GM19351 (cell line): ENCODE measurements around the gene ZNF777.

Source experiments
- ATAC-seq: cut with Tn5 transposase; IDR thresholded peaks from one replicate; pipeline ENCODE4 v1.9.1; 2021; ENCODE audit warnings: mild to moderate bottlenecking, moderate library complexity; ENCODE audit not compliant: unreplicated experiment

The ZNF777 gene

GRCh38 chr7:149477494-149478443 is 16.9 kb upstream of the ZNF777 start:
- ATAC-seq = no peak

GRCh38 chr7:149476791-149477190 is 15.9 kb upstream of the ZNF777 start:
- ATAC-seq = no peak

GRCh38 chr7:149475121-149476045 is 14.5 kb upstream of the ZNF777 start:
- ATAC-seq = no peak

- no peak for ATAC-seq
Measured at GRCh38 chr7:149474309-149475120, 13.7 kb upstream of the ZNF777 start.

- ATAC-seq = no peak
Measured at GRCh38 chr7:149473251-149473650, 12.4 kb upstream of the ZNF777 start.

- ATAC-seq = no peak
Measured at GRCh38 chr7:149471289-149471953, 10.6 kb upstream of the ZNF777 start.

GRCh38 chr7:149469806-149470205 is 8.9 kb upstream of the ZNF777 start:
- no peak for ATAC-seq

- ATAC-seq = no peak
Measured at GRCh38 chr7:149468208-149468607, 7.3 kb upstream of the ZNF777 start.

- ATAC-seq = no peak
Measured at GRCh38 chr7:149467321-149467859, 6.5 kb upstream of the ZNF777 start.

- no peak for ATAC-seq
Measured at GRCh38 chr7:149466364-149466763, 5.5 kb upstream of the ZNF777 start.

GRCh38 chr7:149463500-149464161 is 2.8 kb upstream of the ZNF777 start:
- no peak for ATAC-seq

- no peak for ATAC-seq
Measured at GRCh38 chr7:149462101-149462520, 1.2 kb upstream of the ZNF777 start.

GRCh38 chr7:149459540-149460452 is 1.1 kb downstream of the ZNF777 start:
- peak; percentile 33 for ATAC-seq

GRCh38 chr7:149459201-149459539 is 1.7 kb downstream of the ZNF777 start:
- no peak for ATAC-seq

- ATAC-seq = no peak
Measured at GRCh38 chr7:149458235-149458634, 2.6 kb downstream of the ZNF777 start.

GRCh38 chr7:149457766-149458165 is 3.1 kb downstream of the ZNF777 start:
- ATAC-seq = no peak

- ATAC-seq = no peak
Measured at GRCh38 chr7:149456506-149457421, 4.1 kb downstream of the ZNF777 start.
